HG03575 (cell line): ENCODE measurements around the gene TMEM219.
"Not testable (repeated sequence)": the region's sequence is repeated elsewhere in the genome, so short reads cannot be mapped to it uniquely, and the experiment has no call there.

Experiments
- ATAC-seq: cut with Tn5 transposase; IDR thresholded peaks from one replicate; pipeline ENCODE4 v1.9.1; 2021; ENCODE audit not compliant: unreplicated experiment, insufficient number of reproducible peaks, low FRiP score; ENCODE audit errors: extremely low read depth

Gene TMEM219

GRCh38 chr16:30006659-30007377 lies 44.9 kb downstream of the TMEM219 start:
- no peak for ATAC-seq

- ATAC-seq: no peak
Observed at GRCh38 chr16:30007378-30007895, 45.6 kb downstream of the TMEM219 start.

GRCh38 chr16:30009085-30009862 lies 47.4 kb downstream of the TMEM219 start:
- no peak for ATAC-seq

- ATAC-seq: no peak
Observed at GRCh38 chr16:30009990-30010843, 48.3 kb downstream of the TMEM219 start.

GRCh38 chr16:30010844-30011713 lies 49.2 kb downstream of the TMEM219 start, which contains the start of gene DOC2A:
DOC2A (minus strand) TSS chr16:30011027; CDS start chr16:30010222, 805 bp downstream.
- ATAC-seq: no peak

- ATAC-seq: no peak
Observed at GRCh38 chr16:30011714-30012504, 50.0 kb downstream of the TMEM219 start.

- not testable (repeated sequence) for ATAC-seq
Observed at GRCh38 chr16:30012598-30012997, 50.7 kb downstream of the TMEM219 start.

- not testable (repeated sequence) for ATAC-seq
Observed at GRCh38 chr16:30015450-30015849, 53.6 kb downstream of the TMEM219 start.

- ATAC-seq: no peak
Observed at GRCh38 chr16:30016555-30017276, 54.8 kb downstream of the TMEM219 start.

- ATAC-seq: no peak
Observed at GRCh38 chr16:30017277-30017656, 55.4 kb downstream of the TMEM219 start.

- not testable (repeated sequence) for ATAC-seq
Observed at GRCh38 chr16:30017937-30018336, 56.1 kb downstream of the TMEM219 start.

- ATAC-seq: no peak
Observed at GRCh38 chr16:30018731-30019158, 56.9 kb downstream of the TMEM219 start.
